GM10266 (cell line): ENCODE data around the gene INPP4B.

Experiments used
- DNase-seq: peaks from one replicate; pipeline ENCODE4 v3.0.0; 2012; ENCODE audit errors: extremely low spot score
- CTCF ChIP-seq: IDR thresholded peaks from 2 replicates; pipeline ENCODE4 v1.5.1; 2012; ENCODE audit warnings: mild to moderate bottlenecking, low read depth; ENCODE audit not compliant: control insufficient read depth, insufficient read depth; ENCODE audit errors: missing control alignments

INPP4B gene

GRCh38 chr4:142345924-142346323 lies 500.2 kb downstream of the INPP4B start:
- TF ChIP-seq CTCF: no peak
- DNase-seq: no peak

GRCh38 chr4:142341268-142341667 lies 504.8 kb downstream of the INPP4B start:
- no peak for DNase-seq
- no peak for TF ChIP-seq CTCF

GRCh38 chr4:142339053-142339452 lies 507.0 kb downstream of the INPP4B start:
- no peak for DNase-seq
- TF ChIP-seq CTCF: no peak

- DNase-seq: no peak
- no peak for TF ChIP-seq CTCF
These were observed 509.7 kb downstream of the INPP4B start for GRCh38 chr4:142336251-142336934.

- TF ChIP-seq CTCF: no peak
These were observed 511.2 kb downstream of the INPP4B start for GRCh38 chr4:142334931-142335330.

GRCh38 chr4:142331646-142332045 lies 514.5 kb downstream of the INPP4B start:
- TF ChIP-seq CTCF: no peak

More at GRCh38 chr4:142334931-142335330, 511.2 kb downstream of the INPP4B start:
- DNase-seq: no peak

GRCh38 chr4:142331132-142331531 lies 515.0 kb downstream of the INPP4B start:
- no peak for DNase-seq
- no peak for TF ChIP-seq CTCF

More at GRCh38 chr4:142331646-142332045, 514.5 kb downstream of the INPP4B start:
- no peak for DNase-seq
